SKM-1 treated with dmso at 0.1 percent for 144 hours (cell line): ENCODE measurements around the gene PHLPP2.
"Not testable (repeated sequence)": the region's sequence is repeated elsewhere in the genome, so short reads cannot be mapped to it uniquely, and the experiment has no call there.

Source experiments
- DNase-seq: peaks from one replicate; lab custom pipeline; 2025; ENCODE audit not compliant: unreplicated experiment; lab: John Stamatoyannopoulos, UW

The PHLPP2 gene

GRCh38 chr16:71623597-71623996, 100.9 kb downstream of the PHLPP2 start:
- DNase-seq: no peak

GRCh38 chr16:71622088-71622487, 102.4 kb downstream of the PHLPP2 start:
- DNase-seq: no peak

- no peak for DNase-seq
Measured at GRCh38 chr16:71618429-71618828, 106.1 kb downstream of the PHLPP2 start.

GRCh38 chr16:71614956-71615355, 109.5 kb downstream of the PHLPP2 start:
- DNase-seq: not testable (repeated sequence)

GRCh38 chr16:71610936-71611871, 113.3 kb downstream of the PHLPP2 start:
- DNase-seq: peak; percentile 58

- no peak for DNase-seq
Measured at GRCh38 chr16:71610447-71610846, 114.1 kb downstream of the PHLPP2 start.

- no peak for DNase-seq
Measured at GRCh38 chr16:71609066-71609465, 115.4 kb downstream of the PHLPP2 start.

- DNase-seq: no peak
Measured at GRCh38 chr16:71600822-71601221, 123.7 kb downstream of the PHLPP2 start.

GRCh38 chr16:71598426-71598825, 126.1 kb downstream of the PHLPP2 start:
- DNase-seq: not testable (repeated sequence)

GRCh38 chr16:71595340-71595826, 129.1 kb downstream of the PHLPP2 start:
- not testable (repeated sequence) for DNase-seq
